CD4-positive, alpha-beta memory T cell (primary cell): ENCODE results near the gene CCDC88C. TPM values are rescaled to one million over a fixed set of nuclear protein-coding genes. Genes with fewer than 3 reads are reported as not detected.
A peak's percentile ranks its signal among the peaks of the same experiment; 100 is the strongest.
"Not testable (repeated sequence)": the region's sequence is repeated elsewhere in the genome, so short reads cannot be mapped to it uniquely, and the experiment has no call there.

ENCODE experiments used
- CTCF ChIA-PET: fragments of 350-600 bp; sonication (Branson Sonifier 250); formaldehyde crosslinking; loops from one replicate; lab custom pipeline; 2021; ENCODE audit warnings: inconsistent platforms; ENCODE audit not compliant: partially characterized antibody; lab: Charles Lee
- POLR2A ChIA-PET: fragments of 350-600 bp; sonication (Branson Sonifier 250); formaldehyde crosslinking; loops from one replicate; lab custom pipeline; 2021; ENCODE audit not compliant: partially characterized antibody; lab: Charles Lee
- DNase-seq, 5 donors: peaks; one replicate each; pipeline versions ENCODE4 v3.0.0 to v3.0.0-alpha.2; 2020 to 2022; ENCODE audit warnings: mixed read lengths in 1 of 5
- H3K27ac ChIP-seq: one replicate; pipeline ENCODE4 v1.7.0; 2013; ENCODE audit warnings: low read depth, low read length
- H3K27me3 ChIP-seq: 2 replicates; pipeline ENCODE4 v1.7.0; 2013; ENCODE audit warnings: mild to moderate bottlenecking, low read length, moderate library complexity; ENCODE audit not compliant: insufficient read depth
- H3K36me3 ChIP-seq: 2 replicates; pipeline ENCODE4 v1.7.0; 2013; ENCODE audit warnings: mild to moderate bottlenecking, low read length, moderate library complexity; ENCODE audit not compliant: insufficient read depth
- H3K4me1 ChIP-seq: 2 replicates; pipeline ENCODE4 v1.7.0; 2013; ENCODE audit warnings: mild to moderate bottlenecking, low read length, moderate library complexity; ENCODE audit not compliant: insufficient read depth
- H3K4me3 ChIP-seq, 2 donors: one replicate each; pipeline ENCODE4 v1.7.0; 2013; ENCODE audit warnings: low read length in 2 of 2, mild to moderate bottlenecking in 1 of 2
- H3K9me3 ChIP-seq, 2 donors: one replicate each; pipeline ENCODE4 v1.7.0; 2013; ENCODE audit warnings: low read length in 2 of 2, control low read depth in 1 of 2; ENCODE audit not compliant: control insufficient read depth in 1 of 2
- H3K27ac Mint-ChIP-seq, 7 donors: one replicate each; pipeline ENCODE4 v1.8.0; 2020 to 2021; ENCODE audit warnings: mixed read lengths in 7 of 7, mild to moderate bottlenecking in 6 of 7, inconsistent platforms in 3 of 7, moderate library complexity in 3 of 7
- H3K27me3 Mint-ChIP-seq, 2 donors: one replicate each; pipeline ENCODE4 v1.8.0; 2020 to 2021; ENCODE audit warnings: mixed read lengths in 2 of 2
- H3K36me3 Mint-ChIP-seq, 2 donors: one replicate each; pipeline ENCODE4 v1.8.0; 2020 to 2021; ENCODE audit warnings: mixed read lengths in 2 of 2, inconsistent platforms in 1 of 2, mild to moderate bottlenecking in 1 of 2
- H3K4me1 Mint-ChIP-seq, 4 donors: one replicate each; pipeline ENCODE4 v1.8.0; 2020 to 2021; ENCODE audit warnings: mixed read lengths in 4 of 4, mild to moderate bottlenecking in 1 of 4
- H3K4me3 Mint-ChIP-seq, 8 donors: one replicate each; pipeline ENCODE4 v1.8.0; 2020 to 2021; ENCODE audit warnings: mixed read lengths in 8 of 8, mild to moderate bottlenecking in 7 of 8, moderate library complexity in 6 of 8, inconsistent platforms in 3 of 8
- H3K9me3 Mint-ChIP-seq, 8 donors: one replicate each; pipeline ENCODE4 v1.8.0; 2020 to 2021; ENCODE audit warnings: mixed read lengths in 8 of 8, mild to moderate bottlenecking in 5 of 8, inconsistent platforms in 3 of 8, moderate library complexity in 1 of 8
- intact Hi-C: fragments of 100-400 bp; cut with micrococcal nuclease; formaldehyde crosslinking; loops from one replicate; pipeline ENCODE4 v1.15.1; 2023
- polyA plus RNA-seq, 2 donors: library from polyadenylated mRNA; unstranded; fragments of 300-500 nt; fragmentation: Illumina TruSeq; gene quantifications; one replicate each; pipeline ENCODE4 v1.2.3, GENCODE V29; 2021
- total RNA-seq, 2 experiments: library from RNA; stranded (reverse); gene quantifications; one replicate each; pipeline ENCODE4 v1.2.3, GENCODE V29; 2021

CCDC88C gene
- total and polyA plus RNA-seq, 4 experiments from 2014 or later: 17.1 to 293 (median 161) TPM

- peaks cover 15 to 37% of the 10 kb centered on the region in 2 donors for H3K36me3 Mint-ChIP-seq
- H3K4me1 ChIP-seq: peaks cover 95% of the 10 kb centered on the region
- DNase-seq, H3K9me3 ChIP-seq, H3K36me3 ChIP-seq, H3K27me3 ChIP-seq, H3K27me3 Mint-ChIP-seq: not testable (repeated sequence)
- ChIA-PET CTCF (interaction anchor here (0.9 to 6.4 kb wide), 7 partner anchors 10 to 73 kb away, joined by 3 to 52 read pairs (median 4); no protein-coding TSS in a partner anchor), POLR2A (interaction anchor here (0.7 to 21.6 kb wide), 28 partner anchors 8 to 627 kb away, joined by 3 to 963 read pairs (median 6); partner anchors contain the start of genes CCDC88C, DGLUCY and PPP4R3A)
- H3K27ac Mint-ChIP-seq: peak overlapping the region; percentile 92 to 100 (median 99)
- H3K27ac ChIP-seq: peak overlapping the region; percentile 99
- H3K9me3 Mint-ChIP-seq: peaks cover 0 to 15% (median 3%) of the 10 kb centered on the region in 8 donors
- H3K4me1 Mint-ChIP-seq: peaks cover 68 to 98% (median 83%) of the 10 kb centered on the region in 4 donors
- intact Hi-C loops: loop anchor here (1.0 to 5.0 kb wide), 6 partner anchors 16 to 627 kb away; partner anchors contain the start of genes CCDC88C and RPS6KA5
- peak overlapping the region; percentile 43 to 66 for H3K4me3 ChIP-seq
- H3K4me3 Mint-ChIP-seq: peak overlapping the region; percentile 80 to 99 (median 93)
Observed at GRCh38 chr14:91245616-91246015, 172.0 kb downstream of the CCDC88C start.

GRCh38 chr14:91245029-91245428 lies 172.6 kb downstream of the CCDC88C start:
- H3K36me3 Mint-ChIP-seq: peaks cover 15 to 32% of the 10 kb centered on the region in 2 donors

GRCh38 chr14:91244501-91244901 lies 173.1 kb downstream of the CCDC88C start, which contains the start of gene GPR68:
GPR68 (minus strand) TSS chr14:91244704; CDS start chr14:91235050, 9,654 bp downstream.
- H3K4me3 Mint-ChIP-seq: peak within 1 kb of the TSS; percentile 91 to 99 (median 94)
- intact Hi-C loops: no loop called here
- Histone ChIP-seq H3K9me3 (no peaks in the 10 kb centered on the region), H3K4me1 (peaks cover 94% of the 10 kb centered on the region), H3K36me3 (no peaks in the 10 kb centered on the region), H3K4me3 (peak within 1 kb of the TSS; percentile 66 to 96), H3K27ac (peak within 1 kb of the TSS; percentile 99), H3K27me3 (no peaks in the 10 kb centered on the region)
- CTCF ChIA-PET: interaction anchor here (0.9 to 6.4 kb wide), 11 partner anchors 8 to 174 kb away, joined by 3 to 52 read pairs (median 4); no protein-coding TSS in a partner anchor
- POLR2A ChIA-PET: interaction anchor here (0.7 to 21.6 kb wide), 29 partner anchors 9 to 860 kb away, joined by 3 to 963 read pairs (median 6); partner anchors contain the start of genes CCDC88C, DGLUCY and RPS6KA5
- H3K9me3 Mint-ChIP-seq: peaks cover 0 to 17% (median 4%) of the 10 kb centered on the region in 8 donors
- H3K27me3 Mint-ChIP-seq: no peaks in the 10 kb centered on the region
- peak in 4 of 5 donors; percentile 40 to 69 (median 43) for DNase-seq
- H3K36me3 Mint-ChIP-seq: peaks cover 18 to 28% of the 10 kb centered on the region in 2 donors
- H3K4me1 Mint-ChIP-seq: peaks cover 64 to 98% (median 82%) of the 10 kb centered on the region in 4 donors
- H3K27ac Mint-ChIP-seq: peak within 1 kb of the TSS; percentile 92 to 100 (median 99)

More at GRCh38 chr14:91245029-91245428, 172.6 kb downstream of the CCDC88C start:
- Mint-ChIP-seq H3K4me3 (peak overlapping the region; percentile 91 to 99 (median 94)), H3K9me3 (peaks cover 0 to 15% (median 3%) of the 10 kb centered on the region in 8 donors), H3K27ac (peak overlapping the region; percentile 92 to 100 (median 99)), H3K27me3 (no peaks in the 10 kb centered on the region), H3K4me1 (peaks cover 66 to 98% (median 82%) of the 10 kb centered on the region in 4 donors)
- peak overlapping the region; percentile 99 for H3K27ac ChIP-seq
- H3K4me3 ChIP-seq: peak overlapping the region; percentile 62 to 66
- CTCF ChIA-PET: interaction anchor here (0.9 to 6.4 kb wide), 10 partner anchors 11 to 70 kb away, joined by 3 to 52 read pairs (median 4); no protein-coding TSS in a partner anchor
- intact Hi-C loops: loop anchor here (5.0 kb wide), 3 partner anchors 53 to 627 kb away; partner anchors contain the start of gene CCDC88C
- H3K36me3 ChIP-seq: no peaks in the 10 kb centered on the region
- peaks cover 95% of the 10 kb centered on the region for H3K4me1 ChIP-seq
- H3K9me3 ChIP-seq: no peaks in the 10 kb centered on the region
- peak; percentile 82 to 94 (median 87) for DNase-seq
- POLR2A ChIA-PET: interaction anchor here (0.9 to 21.6 kb wide), 27 partner anchors 9 to 627 kb away, joined by 3 to 963 read pairs (median 7); partner anchors contain the start of genes CCDC88C, DGLUCY, PPP4R3A and RPS6KA5
- no peaks in the 10 kb centered on the region for H3K27me3 ChIP-seq

- Mint-ChIP-seq H3K27me3 (no peaks in the 10 kb centered on the region), H3K27ac (peak overlapping the region; percentile 92 to 100 (median 99)), H3K4me1 (peaks cover 71 to 100% (median 88%) of the 10 kb centered on the region in 4 donors), H3K9me3 (peaks cover 0 to 17% (median 4%) of the 10 kb centered on the region in 8 donors), H3K36me3 (peaks cover 19 to 38% of the 10 kb centered on the region in 2 donors), H3K4me3 (peak overlapping the region; percentile 91 to 99 (median 94))
- peak overlapping the region; percentile 99 for H3K27ac ChIP-seq
- CTCF ChIA-PET: interaction anchor here (0.9 to 6.4 kb wide), 12 partner anchors 8 to 176 kb away, joined by 3 to 52 read pairs (median 4); no protein-coding TSS in a partner anchor
- no peaks in the 10 kb centered on the region for H3K36me3 ChIP-seq
- intact Hi-C loops: loop anchor here (1.0 to 2.0 kb wide), 3 partner anchors 11 to 66 kb away; no protein-coding TSS in a partner anchor
- DNase-seq: no peak
- POLR2A ChIA-PET: interaction anchor here (0.7 to 21.6 kb wide), 25 partner anchors 11 to 879 kb away, joined by 3 to 963 read pairs (median 6); partner anchors contain the start of genes CCDC88C, CPSF2, NDUFB1 and RPS6KA5
- peaks cover 95% of the 10 kb centered on the region for H3K4me1 ChIP-seq
- H3K27me3 ChIP-seq: no peaks in the 10 kb centered on the region
- H3K4me3 ChIP-seq: peak overlapping the region; percentile 66 to 96
- no peaks in the 10 kb centered on the region for H3K9me3 ChIP-seq
Observed at GRCh38 chr14:91243074-91243471, 174.5 kb downstream of the CCDC88C start.

- H3K27ac ChIP-seq: peak overlapping the region; percentile 99
- no peaks in the 10 kb centered on the region for H3K27me3 ChIP-seq
- ChIA-PET CTCF (interaction anchor here (0.9 to 6.4 kb wide), 8 partner anchors 14 to 75 kb away, joined by 3 to 52 read pairs (median 4); no protein-coding TSS in a partner anchor), POLR2A (interaction anchor here (1.0 to 21.6 kb wide), 18 partner anchors 11 to 182 kb away, joined by 3 to 963 read pairs (median 10); partner anchors contain the start of genes CCDC88C and RPS6KA5)
- peak overlapping the region; percentile 92 to 100 (median 99) for H3K27ac Mint-ChIP-seq
- peaks cover 0 to 13% (median 4%) of the 10 kb centered on the region in 8 donors for H3K9me3 Mint-ChIP-seq
- peak overlapping the region; percentile 91 to 99 (median 94) for H3K4me3 Mint-ChIP-seq
- H3K4me3 ChIP-seq: peak overlapping the region; percentile 66 to 96
- no peaks in the 10 kb centered on the region for H3K36me3 ChIP-seq
- no peaks in the 10 kb centered on the region for H3K27me3 Mint-ChIP-seq
- peaks cover 21 to 40% of the 10 kb centered on the region in 2 donors for H3K36me3 Mint-ChIP-seq
- no peak for DNase-seq
- H3K4me1 ChIP-seq: peaks cover 95% of the 10 kb centered on the region
- peaks cover 71 to 100% (median 87%) of the 10 kb centered on the region in 4 donors for H3K4me1 Mint-ChIP-seq
- H3K9me3 ChIP-seq: no peaks in the 10 kb centered on the region
- intact Hi-C loops: loop anchor here (1.0 to 2.0 kb wide), 3 partner anchors 12 to 66 kb away; no protein-coding TSS in a partner anchor
Observed at GRCh38 chr14:91242635-91243034, 175.0 kb downstream of the CCDC88C start.

- ChIA-PET POLR2A (interaction anchor here (0.8 to 21.6 kb wide), 13 partner anchors 12 to 182 kb away, joined by 3 to 963 read pairs (median 13); partner anchors contain the start of genes CCDC88C and RPS6KA5), CTCF (interaction anchor here (1.2 to 6.4 kb wide), 4 partner anchors 13 to 66 kb away, joined by 4 to 52 read pairs (median 35); no protein-coding TSS in a partner anchor)
- no peaks in the 10 kb centered on the region for H3K9me3 ChIP-seq
- no peaks in the 10 kb centered on the region for H3K27me3 ChIP-seq
- Mint-ChIP-seq H3K4me3 (peak overlapping the region; percentile 91 to 99 (median 94)), H3K36me3 (peaks cover 20 to 40% of the 10 kb centered on the region in 2 donors), H3K4me1 (peaks cover 68 to 99% (median 85%) of the 10 kb centered on the region in 4 donors), H3K9me3 (peaks cover 0 to 12% (median 3%) of the 10 kb centered on the region in 8 donors), H3K27ac (peak overlapping the region; percentile 92 to 100 (median 99)), H3K27me3 (no peaks in the 10 kb centered on the region)
- intact Hi-C loops: loop anchor here (2.0 kb wide), 2 partner anchors 13 to 65 kb away; no protein-coding TSS in a partner anchor
- peak overlapping the region; percentile 99 for H3K27ac ChIP-seq
- H3K4me1 ChIP-seq: peaks cover 91% of the 10 kb centered on the region
- peak; percentile 47 to 65 (median 56) for DNase-seq
- peak overlapping the region; percentile 66 to 99 for H3K4me3 ChIP-seq
- no peaks in the 10 kb centered on the region for H3K36me3 ChIP-seq
Observed at GRCh38 chr14:91241863-91242262, 175.8 kb downstream of the CCDC88C start.
